ENCODE measurements around the gene HIGD1B. TPM values are rescaled to one million over a fixed set of nuclear protein-coding genes. Genes with fewer than 3 reads are reported as not detected.

HIGD1B gene
- total and polyA plus RNA-seq, 2 donors (not counting 1 experiment from before 2014, with no cell fraction given) = 0.34 TPM; not detected in 1

GRCh38 chr17:44862278-44862914 lies 14.7 kb downstream of the HIGD1B start:
- no peaks in the 10 kb centered on the region for H4K20me1 ChIP-seq (ENCODE audit: control insufficient read depth, extremely low read depth, insufficient read depth, low read length)
- no peaks in the 10 kb centered on the region for H3K4me1 ChIP-seq (ENCODE audit: control insufficient read depth, extremely low read depth, insufficient read depth, low read length)
- no peak overlapping the region for H3K27ac ChIP-seq (ENCODE audit: insufficient read depth, low read length)
- H3K4me3 ChIP-seq (replicated peaks in 1 of 4; ENCODE audit: control extremely low read depth in 1 of 4, insufficient read depth in 1 of 4, low read depth in 3 of 4, low read length in 4 of 4) = no peak overlapping the region
- no peak overlapping the region for H3K4me2 ChIP-seq (ENCODE audit: extremely low read depth, insufficient read depth, low read length)
- no peak overlapping the region for H3K9ac ChIP-seq (ENCODE audit: insufficient read depth, low read length)
- DNase-seq (ENCODE audit: low read depth in 2 of 2) = no peak
- H3K9me3 ChIP-seq (ENCODE audit: control insufficient read depth, insufficient read depth, low read depth, low read length) = no peaks in the 10 kb centered on the region
- H3K27me3 ChIP-seq (ENCODE audit: control insufficient read depth, insufficient read depth, low read length) = no peaks in the 10 kb centered on the region
- TF ChIP-seq CTCF (conservative IDR thresholded peaks at IDR 0.05 in 1 of 2, IDR thresholded peaks at IDR 0.05 in 1 of 2; ENCODE audit: low read depth in 1 of 2, low read length in 2 of 2) (no peak), EZH2 (IDR thresholded peaks at IDR 0.05; ENCODE audit: low read length, missing control alignments) (no peak)
- no peak overlapping the region for H2AFZ ChIP-seq (ENCODE audit: low read length)
- H3K79me2 ChIP-seq (ENCODE audit: control insufficient read depth, insufficient read depth, low read length) = no peaks in the 10 kb centered on the region
- H3K36me3 ChIP-seq (ENCODE audit: control insufficient read depth, insufficient read depth, low read length) = peaks cover 23% of the 10 kb centered on the region

- H4K20me1 ChIP-seq (ENCODE audit: control insufficient read depth, extremely low read depth, insufficient read depth, low read length) = no peaks in the 10 kb centered on the region
- TF ChIP-seq CTCF (conservative IDR thresholded peaks at IDR 0.05 in 1 of 2, IDR thresholded peaks at IDR 0.05 in 1 of 2; ENCODE audit: low read depth in 1 of 2, low read length in 2 of 2) = no peak
- no peak for TF ChIP-seq EZH2 (IDR thresholded peaks at IDR 0.05; ENCODE audit: low read length, missing control alignments)
- H3K9me3 ChIP-seq (ENCODE audit: control insufficient read depth, insufficient read depth, low read depth, low read length) = no peaks in the 10 kb centered on the region
- H3K27ac ChIP-seq (ENCODE audit: insufficient read depth, low read length) = no peak overlapping the region
- no peak overlapping the region for H2AFZ ChIP-seq (ENCODE audit: low read length)
- no peak overlapping the region for H3K9ac ChIP-seq (ENCODE audit: insufficient read depth, low read length)
- no peak overlapping the region for H3K4me3 ChIP-seq (replicated peaks in 1 of 4; ENCODE audit: control extremely low read depth in 1 of 4, insufficient read depth in 1 of 4, low read depth in 3 of 4, low read length in 4 of 4)
- no peaks in the 10 kb centered on the region for H3K79me2 ChIP-seq (ENCODE audit: control insufficient read depth, insufficient read depth, low read length)
- peaks cover 23% of the 10 kb centered on the region for H3K36me3 ChIP-seq (ENCODE audit: control insufficient read depth, insufficient read depth, low read length)
- no peaks in the 10 kb centered on the region for H3K27me3 ChIP-seq (ENCODE audit: control insufficient read depth, insufficient read depth, low read length)
- DNase-seq (ENCODE audit: low read depth in 2 of 2) = no peak
- H3K4me2 ChIP-seq (ENCODE audit: extremely low read depth, insufficient read depth, low read length) = no peak overlapping the region
- H3K4me1 ChIP-seq (ENCODE audit: control insufficient read depth, extremely low read depth, insufficient read depth, low read length) = no peaks in the 10 kb centered on the region
These were observed 15.6 kb downstream of the HIGD1B start for GRCh38 chr17:44863061-44863918.

- Histone ChIP-seq H3K27ac (ENCODE audit: insufficient read depth, low read length) (no peak overlapping the region), H3K4me3 (replicated peaks in 1 of 4; ENCODE audit: control extremely low read depth in 1 of 4, insufficient read depth in 1 of 4, low read depth in 3 of 4, low read length in 4 of 4) (no peak overlapping the region), H3K27me3 (ENCODE audit: control insufficient read depth, insufficient read depth, low read length) (no peaks in the 10 kb centered on the region)
These were observed 17.1 kb downstream of the HIGD1B start for GRCh38 chr17:44864831-44865230.

More at GRCh38 chr17:44864831-44865230, 17.1 kb downstream of the HIGD1B start:
- Histone ChIP-seq H3K9ac (ENCODE audit: insufficient read depth, low read length) (no peak overlapping the region), H3K9me3 (ENCODE audit: control insufficient read depth, insufficient read depth, low read depth, low read length) (no peaks in the 10 kb centered on the region), H3K4me2 (ENCODE audit: extremely low read depth, insufficient read depth, low read length) (no peak overlapping the region), H3K79me2 (ENCODE audit: control insufficient read depth, insufficient read depth, low read length) (no peaks in the 10 kb centered on the region), H3K4me1 (ENCODE audit: control insufficient read depth, extremely low read depth, insufficient read depth, low read length) (peaks cover 3% of the 10 kb centered on the region), H3K36me3 (ENCODE audit: control insufficient read depth, insufficient read depth, low read length) (peaks cover 15% of the 10 kb centered on the region), H2AFZ (ENCODE audit: low read length) (no peak overlapping the region), H4K20me1 (ENCODE audit: control insufficient read depth, extremely low read depth, insufficient read depth, low read length) (no peaks in the 10 kb centered on the region)
- TF ChIP-seq CTCF (conservative IDR thresholded peaks at IDR 0.05 in 1 of 2, IDR thresholded peaks at IDR 0.05 in 1 of 2; ENCODE audit: low read depth in 1 of 2, low read length in 2 of 2) (no peak), EZH2 (IDR thresholded peaks at IDR 0.05; ENCODE audit: low read length, missing control alignments) (no peak)
- no peak for DNase-seq (ENCODE audit: low read depth in 2 of 2)

All from fibroblast of lung (primary cell).